GM06990 (cell line): ENCODE results near the gene GAS2L2.

Source experiments
- DNase-seq: peaks from one replicate; pipeline ENCODE4 v3.0.0-alpha.2; 2011; ENCODE audit not compliant: insufficient read length; ENCODE audit errors: extremely low read depth
- H3K27me3 ChIP-seq: replicated peaks from 2 replicates; pipeline ENCODE4 v1.6.0; 2011; ENCODE audit warnings: low read length; ENCODE audit not compliant: control insufficient read depth, insufficient read depth
- H3K36me3 ChIP-seq: 2 replicates; pipeline ENCODE4 v1.5.1; 2011; ENCODE audit warnings: low read length; ENCODE audit not compliant: control insufficient read depth, insufficient read depth
- H3K4me3 ChIP-seq: replicated peaks from 2 replicates; pipeline ENCODE4 v1.5.1; 2011; ENCODE audit warnings: low read depth, mild to moderate bottlenecking, control low read depth, low read length
- CTCF ChIP-seq: IDR thresholded peaks from 2 replicates; pipeline ENCODE4 v1.5.1; 2011; ENCODE audit warnings: low read length, control low read depth, mild to moderate bottlenecking, inconsistent platforms; ENCODE audit not compliant: insufficient read depth, poor library complexity, severe bottlenecking

Gene GAS2L2

GRCh38 chr17:35778641-35779196 is 25.7 kb upstream of the GAS2L2 start:
- Histone ChIP-seq H3K27me3 (peaks cover 3% of the 10 kb centered on the region; the same call in 1 of the 2 replicates), H3K4me3 (no peak overlapping the region), H3K36me3 (no peaks in the 10 kb centered on the region)
- TF ChIP-seq CTCF = no peak
- DNase-seq = no peak

GRCh38 chr17:35775583-35775982 is 22.5 kb upstream of the GAS2L2 start:
- Histone ChIP-seq H3K36me3 (no peaks in the 10 kb centered on the region), H3K4me3 (no peak overlapping the region), H3K27me3 (peaks cover 3% of the 10 kb centered on the region; the same call in 1 of the 2 replicates)
- TF ChIP-seq CTCF = no peak
- DNase-seq = no peak

- no peaks in the 10 kb centered on the region for H3K36me3 ChIP-seq
- TF ChIP-seq CTCF = no peak
- H3K27me3 ChIP-seq = peaks cover 3% of the 10 kb centered on the region; the same call in 1 of the 2 replicates
- H3K4me3 ChIP-seq = no peak overlapping the region
- DNase-seq = no peak
Observed at GRCh38 chr17:35775039-35775438, 22.0 kb upstream of the GAS2L2 start.

GRCh38 chr17:35774499-35774898 is 21.5 kb upstream of the GAS2L2 start:
- no peak for DNase-seq
- peaks cover 3% of the 10 kb centered on the region; the same call in 1 of the 2 replicates for H3K27me3 ChIP-seq

GRCh38 chr17:35773679-35774425 is 20.8 kb upstream of the GAS2L2 start:
- peaks cover 3% of the 10 kb centered on the region; the same call in 1 of the 2 replicates for H3K27me3 ChIP-seq
- no peaks in the 10 kb centered on the region for H3K36me3 ChIP-seq
- no peak for DNase-seq
- no peak overlapping the region for H3K4me3 ChIP-seq
- no peak for TF ChIP-seq CTCF

More at GRCh38 chr17:35774499-35774898, 21.5 kb upstream of the GAS2L2 start:
- H3K4me3 ChIP-seq = no peak overlapping the region
- no peaks in the 10 kb centered on the region for H3K36me3 ChIP-seq
- no peak for TF ChIP-seq CTCF
